ENCODE results near the gene SEMA4B. TPM values are rescaled to one million over a fixed set of nuclear protein-coding genes. Genes with fewer than 3 reads are reported as not detected.

SEMA4B gene
- total RNA-seq, 1 experiment from 2014 or later, result 13.2 TPM

- DNase-seq (ENCODE audit: low spot score), result no peak
- Histone ChIP-seq H3K4me3 (ENCODE audit: low read depth, low read length, poor library complexity, severe bottlenecking) (no peak overlapping the region), H3K9me3 (ENCODE audit: low read depth, low read length, poor library complexity, severe bottlenecking) (no peaks in the 10 kb centered on the region), H3K36me3 (ENCODE audit: insufficient read depth, low read length, poor library complexity, severe bottlenecking) (no peaks in the 10 kb centered on the region), H3K27ac (ENCODE audit: low read depth, low read length, poor library complexity, severe bottlenecking) (no peak overlapping the region), H3K4me1 (ENCODE audit: insufficient read depth, low read length, poor library complexity, severe bottlenecking) (peaks cover 6% of the 10 kb centered on the region), H3K27me3 (replicated peaks; ENCODE audit: insufficient read depth, low read depth, low read length, poor library complexity) (no peaks in the 10 kb centered on the region)
- CTCF ChIA-PET, result no interaction called here
- TF ChIP-seq CTCF (conservative IDR thresholded peaks at IDR 0.05; ENCODE audit: low read depth, low read length) (no peak), EZH2 (IDR thresholded peaks at IDR 0.05; ENCODE audit: borderline replicate concordance, low read depth, low read length, poor library complexity, severe bottlenecking) (no peak)
- POLR2A ChIA-PET (ENCODE audit: low non-redundant PET), result no interaction called here
- no TSS peak for BruUV-seq (replicated peaks)
- intact Hi-C loops (cut with micrococcal nuclease; ENCODE audit: unreplicated experiment), result no loop called here
Observed at GRCh38 chr15:90171623-90172022, 29.5 kb upstream of the SEMA4B start.

- Histone ChIP-seq H3K9me3 (ENCODE audit: low read depth, low read length, poor library complexity, severe bottlenecking) (no peaks in the 10 kb centered on the region), H3K27ac (ENCODE audit: low read depth, low read length, poor library complexity, severe bottlenecking) (no peak overlapping the region), H3K4me1 (ENCODE audit: insufficient read depth, low read length, poor library complexity, severe bottlenecking) (peaks cover 6% of the 10 kb centered on the region), H3K4me3 (ENCODE audit: low read depth, low read length, poor library complexity, severe bottlenecking) (no peak overlapping the region), H3K36me3 (ENCODE audit: insufficient read depth, low read length, poor library complexity, severe bottlenecking) (no peaks in the 10 kb centered on the region), H3K27me3 (replicated peaks; ENCODE audit: insufficient read depth, low read depth, low read length, poor library complexity) (no peaks in the 10 kb centered on the region)
- ChIA-PET CTCF (interaction anchor here (0.6 kb wide), 1 partner anchor 29 kb away, joined by 6 read pairs; no protein-coding TSS in a partner anchor), POLR2A (ENCODE audit: low non-redundant PET) (no interaction called here)
- BruUV-seq (replicated peaks), result no TSS peak
- DNase-seq (ENCODE audit: low spot score), result no peak
- intact Hi-C loops (cut with micrococcal nuclease; ENCODE audit: unreplicated experiment), result no loop called here
- no peak for TF ChIP-seq EZH2 (IDR thresholded peaks at IDR 0.05; ENCODE audit: borderline replicate concordance, low read depth, low read length, poor library complexity, severe bottlenecking)
- no peak for TF ChIP-seq CTCF (conservative IDR thresholded peaks at IDR 0.05; ENCODE audit: low read depth, low read length)
Observed at GRCh38 chr15:90173372-90173771, 27.8 kb upstream of the SEMA4B start.

DNA sequence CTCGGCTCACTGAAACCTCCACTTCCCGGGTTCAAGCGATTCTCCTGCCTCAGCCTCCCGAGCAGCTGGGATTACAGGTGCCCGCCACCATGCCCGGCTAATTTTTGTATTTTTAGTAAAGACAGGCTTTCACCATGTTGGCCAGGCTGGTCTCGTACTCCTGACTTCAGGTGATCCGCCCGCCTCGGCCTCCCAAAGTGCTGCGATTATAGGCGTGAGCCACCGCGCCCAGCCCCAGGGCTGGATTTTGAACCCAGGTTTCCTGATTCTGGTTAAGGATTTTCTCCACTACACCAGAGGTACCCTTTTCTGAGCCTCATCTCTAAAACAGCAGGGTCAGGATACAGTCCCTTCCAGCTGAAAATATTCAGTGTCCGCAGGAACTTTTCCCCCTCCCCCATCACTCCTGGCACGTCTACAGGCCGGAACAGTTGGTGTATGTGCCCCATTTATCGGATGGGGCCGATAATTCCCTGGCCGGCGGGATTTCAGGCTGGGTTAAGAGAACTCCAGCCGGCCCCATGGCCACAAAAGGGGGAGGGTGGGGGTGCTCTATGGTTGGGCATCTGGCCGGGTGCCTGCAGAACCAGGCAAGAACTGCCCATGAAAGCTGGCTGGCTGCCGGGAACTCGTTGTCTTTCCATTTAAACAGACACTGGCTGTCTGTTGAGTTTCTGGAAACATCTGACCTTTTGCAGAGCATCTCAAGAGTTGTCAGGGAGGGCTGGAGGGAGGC lies 26.8 kb upstream of the SEMA4B start:
- Histone ChIP-seq H3K4me1 (ENCODE audit: insufficient read depth, low read length, poor library complexity, severe bottlenecking) (peaks cover 6% of the 10 kb centered on the region), H3K27me3 (replicated peaks; ENCODE audit: insufficient read depth, low read depth, low read length, poor library complexity) (no peaks in the 10 kb centered on the region), H3K9me3 (ENCODE audit: low read depth, low read length, poor library complexity, severe bottlenecking) (no peaks in the 10 kb centered on the region), H3K36me3 (ENCODE audit: insufficient read depth, low read length, poor library complexity, severe bottlenecking) (no peaks in the 10 kb centered on the region), H3K27ac (ENCODE audit: low read depth, low read length, poor library complexity, severe bottlenecking) (no peak overlapping the region), H3K4me3 (ENCODE audit: low read depth, low read length, poor library complexity, severe bottlenecking) (no peak overlapping the region)
- CTCF ChIA-PET, result no interaction called here
- POLR2A ChIA-PET (ENCODE audit: low non-redundant PET), result no interaction called here
- BruUV-seq (replicated peaks), result no TSS peak
- intact Hi-C loops (cut with micrococcal nuclease; ENCODE audit: unreplicated experiment), result no loop called here
- TF ChIP-seq CTCF (conservative IDR thresholded peaks at IDR 0.05; ENCODE audit: low read depth, low read length) (no peak), EZH2 (IDR thresholded peaks at IDR 0.05; ENCODE audit: borderline replicate concordance, low read depth, low read length, poor library complexity, severe bottlenecking) (no peak)
- DNase-seq (ENCODE audit: low spot score), result no peak

Measured in A673 (cell line).